GM23338 (cell line): Measurements from ENCODE around the gene IDNK. TPM values are rescaled to one million over a fixed set of nuclear protein-coding genes. Genes with fewer than 3 reads are reported as not detected.
A peak's percentile ranks its signal among the peaks of the same experiment; 100 is the strongest.

Experiments used
- ATAC-seq: fragments of 200-7000 bp; cut with Tn5 transposase; 3 replicates; pipeline ENCODE4 v1.9.1; 2020
- DNase-seq: peaks from one replicate; pipeline ENCODE4 v3.0.0-alpha.2; 2015; ENCODE audit warnings: low spot score
- H2AFZ ChIP-seq: fragments of 200-600 bp; sonication (generic); 2 replicates; pipeline ENCODE4 v1.8.0; 2016; ENCODE audit warnings: antibody characterized with exemption, mild to moderate bottlenecking, moderate library complexity
- H3F3A ChIP-seq: fragments of 200-600 bp; sonication (generic); replicated peaks from 2 replicates; pipeline ENCODE4 v1.8.0; 2017; ENCODE audit warnings: antibody characterized with exemption, mixed run types, low read depth
- H3K27ac ChIP-seq: fragments of 200-600 bp; sonication (generic); 2 replicates; pipeline ENCODE4 v1.6.1; 2016; ENCODE audit warnings: low read depth
- H3K27me3 ChIP-seq: fragments of 200-600 bp; sonication (generic); 2 replicates; pipeline ENCODE4 v1.8.0; 2016; ENCODE audit warnings: mild to moderate bottlenecking, mixed run types, moderate library complexity; ENCODE audit not compliant: insufficient read depth
- H3K36me3 ChIP-seq: fragments of 200-600 bp; sonication (generic); 2 replicates; pipeline ENCODE4 v1.8.0; 2016; ENCODE audit warnings: mild to moderate bottlenecking; ENCODE audit not compliant: insufficient read depth
- H3K4me1 ChIP-seq: fragments of 200-600 bp; sonication (generic); 2 replicates; pipeline ENCODE4 v1.8.0; 2016; ENCODE audit warnings: mild to moderate bottlenecking, moderate library complexity; ENCODE audit not compliant: insufficient read depth
- H3K4me2 ChIP-seq: fragments of 200-600 bp; sonication (generic); 2 replicates; pipeline ENCODE4 v1.7.1; 2017; ENCODE audit warnings: mixed run types
- H3K4me3 ChIP-seq: fragments of 200-600 bp; sonication (generic); 2 replicates; pipeline ENCODE4 v1.6.1; 2016; ENCODE audit warnings: mixed run types
- H3K79me2 ChIP-seq: fragments of 200-600 bp; sonication (generic); replicated peaks from 2 replicates; pipeline ENCODE4 v1.8.0; 2017; ENCODE audit warnings: mild to moderate bottlenecking; ENCODE audit not compliant: insufficient read depth
- H3K9me2 ChIP-seq: fragments of 200-600 bp; sonication (generic); 2 replicates; pipeline ENCODE4 v1.8.0; 2017; ENCODE audit not compliant: insufficient read depth
- H4K20me1 ChIP-seq: fragments of 200-600 bp; sonication (generic); replicated peaks from 2 replicates; pipeline ENCODE4 v1.8.0; 2017; ENCODE audit warnings: mild to moderate bottlenecking; ENCODE audit not compliant: insufficient read depth
- H3K27ac Mint-ChIP-seq: 2 replicates; pipeline ENCODE4 v1.8.0; 2020; ENCODE audit warnings: inconsistent platforms, mild to moderate bottlenecking, moderate library complexity, mixed read lengths
- H3K27me3 Mint-ChIP-seq: 3 replicates; pipeline ENCODE4 v1.8.0; 2022; ENCODE audit warnings: low read depth, mild to moderate bottlenecking, moderate library complexity, mixed read lengths, inconsistent platforms; ENCODE audit not compliant: insufficient read depth, poor library complexity
- H3K36me3 Mint-ChIP-seq: 3 replicates; pipeline ENCODE4 v1.8.0; 2021; ENCODE audit warnings: low read depth, mild to moderate bottlenecking, inconsistent platforms, moderate library complexity, mixed read lengths
- H3K4me1 Mint-ChIP-seq: 3 replicates; pipeline ENCODE4 v1.8.0; 2020; ENCODE audit warnings: mild to moderate bottlenecking, inconsistent platforms, mixed read lengths
- H3K4me3 Mint-ChIP-seq: 3 replicates; pipeline ENCODE4 v1.8.0; 2021; ENCODE audit warnings: moderate library complexity, mild to moderate bottlenecking, inconsistent platforms, mixed read lengths
- H3K9me3 Mint-ChIP-seq: 3 replicates; pipeline ENCODE4 v1.8.0; 2020; ENCODE audit warnings: moderate library complexity, mild to moderate bottlenecking, inconsistent platforms, mixed read lengths
- CTCF ChIP-seq, 2 experiments: fragments of 200-600 bp in 1 of 2; sonication (generic) in 1 of 2; conservative IDR thresholded peaks; 2 replicates each; pipeline versions ENCODE4 v1.5.1 to v1.6.1; 2016 to 2017; ENCODE audit warnings: antibody characterized with exemption in 2 of 2, low read depth in 2 of 2, mild to moderate bottlenecking in 2 of 2, moderate library complexity in 1 of 2
- EZH2 ChIP-seq: fragments of 200-600 bp; sonication (generic); IDR thresholded peaks from one replicate; pipeline ENCODE4 v1.8.0; 2017; ENCODE audit warnings: antibody characterized with exemption, mild to moderate bottlenecking, low read depth; ENCODE audit not compliant: unreplicated experiment
- STAT1 ChIP-seq: IDR thresholded peaks from one replicate; pipeline ENCODE4 v1.6.1; 2016; ENCODE audit warnings: antibody characterized with exemption; ENCODE audit not compliant: unreplicated experiment
- ZNF114 ChIP-seq: fragments of 250-450 bp; sonication (Bioruptor Pico); IDR thresholded peaks from 2 replicates; pipeline ENCODE4 v1.5.0; 2020; ENCODE audit warnings: mild to moderate bottlenecking, moderate library complexity
- ZNF331 ChIP-seq: fragments of 250-450 bp; sonication (Bioruptor Pico); IDR thresholded peaks from 2 replicates; pipeline ENCODE4 v1.5.0; 2020; ENCODE audit warnings: low read depth, mild to moderate bottlenecking, moderate library complexity
- ZNF462 ChIP-seq: fragments of 250-450 bp; sonication (Bioruptor Pico); IDR thresholded peaks from 2 replicates; pipeline ENCODE4 v1.5.0; 2020; ENCODE audit warnings: mild to moderate bottlenecking, moderate library complexity
- polyA plus RNA-seq: library from polyadenylated mRNA; unstranded; fragments of >200 nt; fragmentation: Nextera tagmentation; extraction: Ambion mirVana; gene quantifications from 2 replicates; pipeline ENCODE4 v1.2.1, GENCODE V29; 2016
- total RNA-seq: library from RNA; depleted of rRNA; stranded (reverse); fragments of >200 nt; shearing (Covaris generic); gene quantifications from 2 replicates; pipeline ENCODE4 v1.2.3, GENCODE V29; 2014
- TF ChIP-seq, protein P1 (sequence below): IDR thresholded peaks from 2 replicates; pipeline ENCODE4 v1.6.1; 2016; ENCODE audit warnings: antibody characterized with exemption
- TF ChIP-seq, protein P2 (sequence below): IDR thresholded peaks from one replicate; pipeline ENCODE4 v1.6.1; 2018; ENCODE audit warnings: antibody characterized with exemption; ENCODE audit not compliant: unreplicated experiment

The IDNK gene
- total and polyA plus RNA-seq, 2 experiments from 2014 or later: 0.21 to 0.94 TPM

DNA sequence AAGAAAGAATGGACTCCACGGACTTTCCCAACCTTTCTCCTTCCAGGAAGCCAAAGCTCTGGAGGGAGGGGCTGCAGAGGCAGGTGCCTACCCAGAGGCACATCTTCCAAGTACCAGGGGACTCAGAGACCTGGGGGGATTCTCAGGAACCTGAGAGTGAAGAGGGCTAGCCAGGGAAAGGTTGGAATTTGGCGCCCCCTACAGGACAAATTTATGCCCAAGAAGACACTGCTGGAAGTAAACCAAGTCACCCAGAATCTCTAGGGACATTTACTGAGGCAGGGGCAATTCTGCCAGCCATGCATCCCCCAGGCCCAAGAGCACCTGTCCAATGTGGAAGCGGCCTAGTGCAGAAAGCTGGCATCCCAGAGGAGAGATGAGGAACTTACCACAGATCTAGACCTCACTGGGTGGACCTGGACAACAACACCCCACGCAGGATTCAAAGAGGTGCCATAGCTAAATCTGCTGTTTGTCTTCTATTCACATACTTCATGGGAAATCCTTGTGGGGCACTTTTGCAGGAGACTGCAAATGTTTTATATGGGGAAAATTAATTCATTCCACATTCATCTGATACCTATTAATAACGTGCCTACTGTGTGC lies 25.9 kb upstream of the IDNK start:
- Histone ChIP-seq H3K4me1 (no peaks in the 10 kb centered on the region), H3F3A (no peaks in the 10 kb centered on the region), H2AFZ (no peak overlapping the region), H3K27me3 (no peaks in the 10 kb centered on the region), H3K4me2 (no peak overlapping the region), H3K27ac (no peak overlapping the region), H3K79me2 (no peaks in the 10 kb centered on the region), H4K20me1 (no peaks in the 10 kb centered on the region), H3K4me3 (no peak overlapping the region), H3K36me3 (no peaks in the 10 kb centered on the region), H3K9me2 (no peaks in the 10 kb centered on the region)
- no peak overlapping the region for H3K27ac Mint-ChIP-seq
- no peaks in the 10 kb centered on the region; the same call in 2 of the 3 replicates for H3K4me1 Mint-ChIP-seq
- H3K4me3 Mint-ChIP-seq: no peak overlapping the region
- no peak for TF ChIP-seq STAT1
- TF ChIP-seq CTCF (conservative IDR thresholded peaks at IDR 0.05; ENCODE audit: low read depth in 2 of 2): peak; percentile 85 to 91
- H3K27me3 Mint-ChIP-seq: peaks cover 2% of the 10 kb centered on the region
- DNase-seq (peak; percentile 84), ATAC-seq (peak; percentile 98)
- H3K36me3 Mint-ChIP-seq: no peaks in the 10 kb centered on the region
- H3K9me3 Mint-ChIP-seq: no peaks in the 10 kb centered on the region; the same call in 2 of the 3 replicates

DNA sequence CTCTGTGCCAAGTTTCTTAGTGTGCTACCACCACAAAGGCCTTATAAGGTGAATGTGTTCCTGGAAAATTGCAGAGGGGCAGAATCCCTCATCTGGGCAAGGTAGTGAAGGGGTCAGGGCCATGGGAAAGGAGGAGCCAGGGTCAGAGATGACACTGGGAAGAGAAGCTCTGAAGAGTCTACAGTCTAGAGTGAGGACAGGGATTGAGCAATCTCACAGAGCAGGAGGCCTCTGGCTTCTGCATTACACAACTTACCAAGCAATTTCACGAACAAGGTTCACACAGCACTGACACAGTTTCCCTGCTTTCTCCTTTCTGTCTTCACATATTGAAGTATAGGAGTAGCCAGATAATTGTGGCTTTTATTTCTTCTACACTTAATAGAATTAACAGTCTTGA lies 24.5 kb upstream of the IDNK start:
- H3K27ac Mint-ChIP-seq: no peak overlapping the region
- TF ChIP-seq ZNF331 (CRISPR knock-in tag) (no peak), ZNF114 (CRISPR knock-in tag) (no peak), ZNF462 (CRISPR knock-in tag) (no peak), STAT1 (no peak), EZH2 (no peak)
- TF ChIP-seq, protein P1, sequence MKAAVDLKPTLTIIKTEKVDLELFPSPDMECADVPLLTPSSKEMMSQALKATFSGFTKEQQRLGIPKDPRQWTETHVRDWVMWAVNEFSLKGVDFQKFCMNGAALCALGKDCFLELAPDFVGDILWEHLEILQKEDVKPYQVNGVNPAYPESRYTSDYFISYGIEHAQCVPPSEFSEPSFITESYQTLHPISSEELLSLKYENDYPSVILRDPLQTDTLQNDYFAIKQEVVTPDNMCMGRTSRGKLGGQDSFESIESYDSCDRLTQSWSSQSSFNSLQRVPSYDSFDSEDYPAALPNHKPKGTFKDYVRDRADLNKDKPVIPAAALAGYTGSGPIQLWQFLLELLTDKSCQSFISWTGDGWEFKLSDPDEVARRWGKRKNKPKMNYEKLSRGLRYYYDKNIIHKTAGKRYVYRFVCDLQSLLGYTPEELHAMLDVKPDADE: no peak
- TF ChIP-seq, protein P2, sequence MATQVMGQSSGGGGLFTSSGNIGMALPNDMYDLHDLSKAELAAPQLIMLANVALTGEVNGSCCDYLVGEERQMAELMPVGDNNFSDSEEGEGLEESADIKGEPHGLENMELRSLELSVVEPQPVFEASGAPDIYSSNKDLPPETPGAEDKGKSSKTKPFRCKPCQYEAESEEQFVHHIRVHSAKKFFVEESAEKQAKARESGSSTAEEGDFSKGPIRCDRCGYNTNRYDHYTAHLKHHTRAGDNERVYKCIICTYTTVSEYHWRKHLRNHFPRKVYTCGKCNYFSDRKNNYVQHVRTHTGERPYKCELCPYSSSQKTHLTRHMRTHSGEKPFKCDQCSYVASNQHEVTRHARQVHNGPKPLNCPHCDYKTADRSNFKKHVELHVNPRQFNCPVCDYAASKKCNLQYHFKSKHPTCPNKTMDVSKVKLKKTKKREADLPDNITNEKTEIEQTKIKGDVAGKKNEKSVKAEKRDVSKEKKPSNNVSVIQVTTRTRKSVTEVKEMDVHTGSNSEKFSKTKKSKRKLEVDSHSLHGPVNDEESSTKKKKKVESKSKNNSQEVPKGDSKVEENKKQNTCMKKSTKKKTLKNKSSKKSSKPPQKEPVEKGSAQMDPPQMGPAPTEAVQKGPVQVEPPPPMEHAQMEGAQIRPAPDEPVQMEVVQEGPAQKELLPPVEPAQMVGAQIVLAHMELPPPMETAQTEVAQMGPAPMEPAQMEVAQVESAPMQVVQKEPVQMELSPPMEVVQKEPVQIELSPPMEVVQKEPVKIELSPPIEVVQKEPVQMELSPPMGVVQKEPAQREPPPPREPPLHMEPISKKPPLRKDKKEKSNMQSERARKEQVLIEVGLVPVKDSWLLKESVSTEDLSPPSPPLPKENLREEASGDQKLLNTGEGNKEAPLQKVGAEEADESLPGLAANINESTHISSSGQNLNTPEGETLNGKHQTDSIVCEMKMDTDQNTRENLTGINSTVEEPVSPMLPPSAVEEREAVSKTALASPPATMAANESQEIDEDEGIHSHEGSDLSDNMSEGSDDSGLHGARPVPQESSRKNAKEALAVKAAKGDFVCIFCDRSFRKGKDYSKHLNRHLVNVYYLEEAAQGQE: no peak

More for the DNA sequence above, 24.5 kb upstream of the IDNK start:
- Histone ChIP-seq H3K9me2 (no peaks in the 10 kb centered on the region), H3K27ac (no peak overlapping the region), H3F3A (no peaks in the 10 kb centered on the region), H2AFZ (no peak overlapping the region), H3K4me3 (no peak overlapping the region), H3K4me2 (no peak overlapping the region), H3K4me1 (no peaks in the 10 kb centered on the region), H4K20me1 (no peaks in the 10 kb centered on the region), H3K36me3 (no peaks in the 10 kb centered on the region), H3K27me3 (no peaks in the 10 kb centered on the region), H3K79me2 (no peaks in the 10 kb centered on the region)
- no peaks in the 10 kb centered on the region; the same call in 2 of the 3 replicates for H3K9me3 Mint-ChIP-seq
- H3K4me3 Mint-ChIP-seq: no peak overlapping the region
- ATAC-seq: no peak
- no peaks in the 10 kb centered on the region for H3K36me3 Mint-ChIP-seq
- no peaks in the 10 kb centered on the region; the same call in 2 of the 3 replicates for H3K4me1 Mint-ChIP-seq
- H3K27me3 Mint-ChIP-seq: peaks cover 2% of the 10 kb centered on the region
- DNase-seq: no peak
